Mucosa of descending colon (tissue), 3 donors: ENCODE measurements around the gene ADAMTSL1. TPM values are rescaled to one million over a fixed set of nuclear protein-coding genes. Genes with fewer than 3 reads are reported as not detected.

Experiments
- ATAC-seq: fragments of 200-7000 bp; cut with Tn5 transposase; one replicate; pipeline ENCODE4 v1.9.1; 2020; ENCODE audit warnings: mild to moderate bottlenecking, moderate library complexity
- DNase-seq, 3 donors: peaks; one replicate each; pipeline ENCODE4 v3.0.0-alpha.2; 2020
- H3K36me3 ChIP-seq: fragments of 200-600 bp; one replicate; pipeline ENCODE4 v1.8.0; 2021; ENCODE audit warnings: low read depth, mild to moderate bottlenecking
- H3K4me1 ChIP-seq: fragments of 200-600 bp; one replicate; pipeline ENCODE4 v1.8.0; 2021; ENCODE audit warnings: low read depth, mild to moderate bottlenecking
- H3K4me3 ChIP-seq: fragments of 200-600 bp; one replicate; pipeline ENCODE4 v1.8.0; 2021; ENCODE audit warnings: mild to moderate bottlenecking
- H3K9me3 ChIP-seq: fragments of 200-600 bp; one replicate; pipeline ENCODE4 v1.8.0; 2021; ENCODE audit warnings: mild to moderate bottlenecking
- intact Hi-C, 2 donors: fragments of 100-400 bp; cut with DNase I in 1 of 2; cut with micrococcal nuclease in 1 of 2; formaldehyde crosslinking; loops; one replicate each; pipeline versions ENCODE4 v1.11.0 to v1.11.1; 2022; cut with DNase I, micrococcal nuclease
- total RNA-seq, 3 donors: library from RNA; stranded (reverse); fragmentation: NEBNext Ultra II Directional in 2 of 3; extraction: Animal tissue kit (Norgen Biotek cat#: 25700) in 2 of 3; gene quantifications; one replicate each; pipeline versions ENCODE4 v1.2.1 to v1.2.4, GENCODE V29; 2021 to 2023
- TF ChIP-seq, protein P1 (sequence below): fragments of 200-600 bp; IDR thresholded peaks from one replicate; pipeline ENCODE4 v1.8.0; 2022; ENCODE audit warnings: antibody characterized with exemption, mild to moderate bottlenecking
- donor health status: DM: no; HTN: no; CAD: no; lungs with moderate emphysema.
- donor health status: DM: no; HTN: no; CAD: no.
- donor health status: DM: no; HTN: yes; CAD: no.

Gene ADAMTSL1
- total RNA-seq, 3 donors from 2014 or later = 10.1 to 32.1 (median 22.6) TPM

DNA sequence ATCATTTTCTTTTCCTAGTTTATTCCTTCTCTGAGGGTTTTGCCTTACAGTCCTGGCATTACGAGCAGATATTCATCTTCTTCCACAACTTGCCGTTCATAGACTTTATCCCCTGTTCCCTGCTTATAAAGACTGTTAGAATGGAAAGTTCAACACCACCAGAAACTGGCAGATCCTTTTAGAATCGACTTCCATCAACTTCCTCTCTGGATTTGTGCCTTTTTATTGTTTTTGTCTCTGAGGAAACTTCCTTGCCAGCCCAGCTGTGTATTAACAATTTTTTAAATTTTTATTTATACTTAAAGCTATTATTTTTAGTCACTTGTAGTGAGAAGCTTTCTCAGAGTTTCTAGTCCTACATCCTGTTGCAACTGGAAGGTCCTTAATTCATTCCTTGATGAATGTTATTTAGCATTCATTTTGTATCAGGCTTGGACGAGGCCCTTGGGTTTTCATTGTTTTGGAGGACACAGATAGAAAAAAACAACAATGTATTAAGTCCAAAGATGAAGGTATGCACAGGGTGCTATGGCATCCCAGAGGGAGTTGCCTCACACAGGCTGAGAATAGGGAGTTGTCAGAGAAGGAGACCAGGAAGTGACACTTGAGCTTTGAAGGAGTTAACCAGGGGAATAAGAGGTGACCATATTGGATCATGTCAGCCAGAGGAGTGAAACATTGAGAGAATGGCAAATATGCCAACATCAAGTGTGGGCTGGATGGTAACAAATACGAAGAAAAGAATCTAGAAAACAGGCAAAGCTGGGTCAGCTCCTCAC is 81.3 kb downstream of the ADAMTSL1 start:
- Histone ChIP-seq H3K36me3 (no peaks in the 10 kb centered on the region), H3K4me3 (no peak overlapping the region), H3K4me1 (no peaks in the 10 kb centered on the region), H3K9me3 (peaks cover 3% of the 10 kb centered on the region)
- TF ChIP-seq, protein P1, sequence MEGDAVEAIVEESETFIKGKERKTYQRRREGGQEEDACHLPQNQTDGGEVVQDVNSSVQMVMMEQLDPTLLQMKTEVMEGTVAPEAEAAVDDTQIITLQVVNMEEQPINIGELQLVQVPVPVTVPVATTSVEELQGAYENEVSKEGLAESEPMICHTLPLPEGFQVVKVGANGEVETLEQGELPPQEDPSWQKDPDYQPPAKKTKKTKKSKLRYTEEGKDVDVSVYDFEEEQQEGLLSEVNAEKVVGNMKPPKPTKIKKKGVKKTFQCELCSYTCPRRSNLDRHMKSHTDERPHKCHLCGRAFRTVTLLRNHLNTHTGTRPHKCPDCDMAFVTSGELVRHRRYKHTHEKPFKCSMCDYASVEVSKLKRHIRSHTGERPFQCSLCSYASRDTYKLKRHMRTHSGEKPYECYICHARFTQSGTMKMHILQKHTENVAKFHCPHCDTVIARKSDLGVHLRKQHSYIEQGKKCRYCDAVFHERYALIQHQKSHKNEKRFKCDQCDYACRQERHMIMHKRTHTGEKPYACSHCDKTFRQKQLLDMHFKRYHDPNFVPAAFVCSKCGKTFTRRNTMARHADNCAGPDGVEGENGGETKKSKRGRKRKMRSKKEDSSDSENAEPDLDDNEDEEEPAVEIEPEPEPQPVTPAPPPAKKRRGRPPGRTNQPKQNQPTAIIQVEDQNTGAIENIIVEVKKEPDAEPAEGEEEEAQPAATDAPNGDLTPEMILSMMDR = no peak
- intact Hi-C loops = no loop called here
- ATAC-seq = peak; percentile 58
- no peak for DNase-seq

DNA sequence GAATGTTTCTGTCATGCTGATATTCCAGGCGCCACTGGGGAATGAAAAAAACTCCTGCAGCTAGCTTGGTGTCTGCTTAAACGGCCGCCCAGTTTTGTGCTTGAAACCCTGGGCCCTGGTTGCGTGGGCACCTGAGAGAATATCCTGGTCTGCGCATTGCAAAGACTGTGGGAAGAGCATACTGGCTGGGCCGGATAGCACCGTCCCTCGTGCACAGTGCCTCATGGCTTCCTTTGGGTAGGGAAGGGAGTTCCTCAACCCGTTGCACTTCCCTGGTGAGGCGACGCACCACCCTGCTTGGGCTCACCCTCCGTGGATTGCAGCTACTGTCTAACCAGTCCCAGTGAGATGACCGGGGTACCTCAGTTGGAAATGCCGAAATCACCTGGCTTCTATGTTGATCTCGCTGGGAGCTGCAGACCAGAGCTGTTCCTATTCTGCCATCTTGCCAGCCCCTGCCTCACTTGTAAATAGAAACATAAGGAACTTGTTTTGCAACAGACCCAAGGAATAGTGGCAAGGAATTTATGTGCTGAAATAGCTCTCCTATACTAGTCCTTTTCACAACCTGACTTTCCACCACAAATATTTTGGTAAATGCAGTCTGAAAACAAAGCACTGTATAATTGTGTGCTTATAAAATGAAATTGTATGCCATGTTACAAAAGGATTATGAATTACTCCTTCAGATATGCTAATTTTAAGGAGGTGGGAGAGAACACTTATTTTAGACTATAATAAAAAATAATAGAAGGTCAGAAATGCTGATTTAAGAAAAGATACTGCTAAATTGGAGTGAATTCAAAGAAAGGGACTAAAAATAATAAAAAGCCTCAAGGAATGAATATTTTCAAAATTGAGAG is 90.3 kb downstream of the ADAMTSL1 start:
- Histone ChIP-seq H3K36me3 (no peaks in the 10 kb centered on the region), H3K9me3 (peaks cover 1% of the 10 kb centered on the region), H3K4me1 (no peaks in the 10 kb centered on the region), H3K4me3 (no peak overlapping the region)
- ATAC-seq = no peak
- peak in 1 of 3 donors; percentile 27 for DNase-seq
- intact Hi-C loops = no loop called here
- TF ChIP-seq, protein P1 = no peak

DNA sequence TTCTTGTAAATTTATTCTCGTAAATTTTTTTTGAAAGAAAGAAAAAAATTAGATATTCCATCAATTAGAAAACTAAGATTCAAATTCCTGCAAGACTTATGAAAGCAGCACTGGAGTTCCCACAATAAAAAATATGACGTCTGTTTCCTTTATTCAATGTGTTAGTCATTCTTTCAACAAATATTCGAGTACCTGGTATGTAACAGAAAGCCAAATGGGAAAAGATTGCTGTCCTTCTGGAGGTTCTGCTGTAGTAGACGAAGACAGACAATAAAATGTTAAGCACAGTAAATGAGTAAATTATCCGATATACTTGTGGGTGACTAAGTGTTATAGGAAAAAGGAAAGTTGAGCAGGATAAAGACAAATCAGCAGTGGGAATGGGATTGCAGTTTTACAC is 92.2 kb downstream of the ADAMTSL1 start:
- Histone ChIP-seq H3K4me1 (no peaks in the 10 kb centered on the region), H3K36me3 (no peaks in the 10 kb centered on the region), H3K4me3 (no peak overlapping the region), H3K9me3 (no peaks in the 10 kb centered on the region)
- TF ChIP-seq, protein P1 = no peak
- DNase-seq (no peak), ATAC-seq (peak; percentile 82)
- intact Hi-C loops = no loop called here

DNA sequence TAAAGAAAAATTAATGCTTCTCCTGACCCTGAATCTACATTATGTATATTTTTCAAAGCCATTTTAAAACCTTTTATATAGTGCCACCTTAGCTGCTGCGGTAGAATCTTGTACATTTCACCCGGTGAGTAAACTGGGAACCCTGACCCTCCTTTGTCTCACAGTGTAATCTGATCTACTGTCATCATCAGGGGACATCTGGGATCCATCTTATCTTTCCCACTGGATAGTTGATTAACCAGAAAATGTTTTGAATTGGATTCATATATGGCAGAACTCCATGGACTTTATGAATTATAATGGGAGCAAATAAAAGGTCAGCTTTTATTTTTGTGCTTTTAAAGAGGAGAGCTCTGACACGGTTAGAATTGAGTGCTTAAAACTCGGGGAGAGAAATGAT is 95.0 kb downstream of the ADAMTSL1 start:
- intact Hi-C loops = no loop called here
- ATAC-seq = no peak
- TF ChIP-seq, protein P1 = no peak
- Histone ChIP-seq H3K4me1 (no peaks in the 10 kb centered on the region), H3K36me3 (no peaks in the 10 kb centered on the region), H3K4me3 (no peak overlapping the region), H3K9me3 (no peaks in the 10 kb centered on the region)
- no peak for DNase-seq

DNA sequence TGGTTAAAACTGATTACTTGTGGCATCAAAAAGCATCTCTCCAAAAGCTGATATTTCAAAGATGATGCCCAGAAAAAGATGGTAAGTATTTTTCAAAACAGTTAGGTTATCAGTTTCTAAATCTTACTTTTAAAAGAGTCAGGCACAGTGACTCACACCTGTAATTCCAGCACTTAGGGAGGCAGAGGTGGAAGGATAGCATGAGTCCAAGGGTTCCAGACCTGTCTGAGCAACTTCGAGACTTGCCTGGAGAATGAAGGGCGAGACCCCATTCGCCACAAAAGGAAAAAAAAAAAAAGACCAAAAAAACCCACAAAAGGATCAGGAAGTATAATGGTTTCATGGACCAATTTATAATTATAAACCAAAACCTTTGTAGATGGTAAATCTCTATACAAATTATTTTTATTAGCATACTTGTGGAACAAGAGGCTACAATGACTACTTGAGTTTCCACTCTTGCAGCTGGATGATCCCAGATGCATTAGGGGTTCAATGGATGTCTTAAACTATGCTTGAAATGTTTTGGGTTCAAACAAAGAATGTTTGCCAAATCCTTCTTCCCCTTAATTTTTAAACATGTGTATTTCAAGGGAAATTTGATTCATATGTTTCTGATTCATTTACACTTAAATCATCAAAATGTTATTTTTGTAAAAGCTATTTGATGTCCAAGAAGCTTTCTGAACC is 96.1 kb downstream of the ADAMTSL1 start:
- no peaks in the 10 kb centered on the region for H3K9me3 ChIP-seq
- intact Hi-C loops = no loop called here
- H3K36me3 ChIP-seq = no peaks in the 10 kb centered on the region
- DNase-seq = no peak
- TF ChIP-seq, protein P1 = no peak
- H3K4me1 ChIP-seq = no peaks in the 10 kb centered on the region
- ATAC-seq = no peak
- no peak overlapping the region for H3K4me3 ChIP-seq
